Right lobe of liver (tissue), 4 donors: ENCODE measurements around the gene MRPS31.

Source experiments
- CTCF ChIP-seq, 4 donors: fragments of 200-600 bp in 3 of 4; fragments of 450-650 bp in 1 of 4; IDR thresholded peaks; one replicate each; pipeline versions ENCODE4 v1.5.1 to v1.8.0; 2016 to 2022; ENCODE audit warnings: antibody characterized with exemption in 4 of 4, mild to moderate bottlenecking in 2 of 4
- POLR2A ChIP-seq: fragments of 450-650 bp; IDR thresholded peaks from one replicate; pipeline ENCODE4 v1.6.1; 2017; ENCODE audit warnings: antibody characterized with exemption, mild to moderate bottlenecking
- donor health status: DM: no; HTN: no; CAD: no.
- donor health status: DM: no; HTN: no; CAD: no.
- donor health status: DM: no; HTN: yes; CAD: no.

DNA sequence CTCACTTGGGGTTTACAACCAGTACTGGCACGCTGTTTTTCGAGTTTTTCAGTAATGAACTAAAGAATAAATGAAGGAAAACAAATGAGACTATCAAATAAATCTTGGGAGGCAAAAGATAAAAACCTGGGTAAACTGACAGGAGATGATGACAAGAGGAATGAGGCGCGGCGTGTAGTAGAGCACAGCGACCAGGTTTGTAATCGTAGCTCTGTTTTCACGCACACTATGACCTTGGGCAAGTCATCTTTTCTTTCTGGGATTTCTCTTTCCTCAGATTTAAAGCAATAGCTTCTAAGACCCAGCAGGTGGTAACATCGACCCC is 419 bp downstream of the MRPS31 start:
- TF ChIP-seq CTCF (IDR thresholded peaks at IDR 0.05) = no peak
- no peak for TF ChIP-seq POLR2A
